Hepatocyte (in vitro differentiated cells): ENCODE results near the gene OR51E1.

ENCODE experiments used
- EZH2 ChIP-seq: fragments of 200-600 bp; sonication (generic); IDR thresholded peaks from 2 replicates; pipeline ENCODE4 v1.6.1; 2016; ENCODE audit warnings: antibody characterized with exemption, mild to moderate bottlenecking, borderline replicate concordance
- EZH2phosphoT487 ChIP-seq: fragments of 200-600 bp; sonication (generic); IDR thresholded peaks from one replicate; pipeline ENCODE4 v1.6.1; 2018; ENCODE audit warnings: antibody characterized with exemption, mild to moderate bottlenecking, low read depth, moderate library complexity; ENCODE audit not compliant: unreplicated experiment, severe bottlenecking
- TF ChIP-seq, protein P1 (sequence below): fragments of 200-600 bp; sonication (generic); IDR thresholded peaks from 2 replicates; pipeline ENCODE4 v1.5.1; 2016; ENCODE audit warnings: antibody characterized with exemption, mild to moderate bottlenecking; ENCODE audit not compliant: poor library complexity

DNA sequence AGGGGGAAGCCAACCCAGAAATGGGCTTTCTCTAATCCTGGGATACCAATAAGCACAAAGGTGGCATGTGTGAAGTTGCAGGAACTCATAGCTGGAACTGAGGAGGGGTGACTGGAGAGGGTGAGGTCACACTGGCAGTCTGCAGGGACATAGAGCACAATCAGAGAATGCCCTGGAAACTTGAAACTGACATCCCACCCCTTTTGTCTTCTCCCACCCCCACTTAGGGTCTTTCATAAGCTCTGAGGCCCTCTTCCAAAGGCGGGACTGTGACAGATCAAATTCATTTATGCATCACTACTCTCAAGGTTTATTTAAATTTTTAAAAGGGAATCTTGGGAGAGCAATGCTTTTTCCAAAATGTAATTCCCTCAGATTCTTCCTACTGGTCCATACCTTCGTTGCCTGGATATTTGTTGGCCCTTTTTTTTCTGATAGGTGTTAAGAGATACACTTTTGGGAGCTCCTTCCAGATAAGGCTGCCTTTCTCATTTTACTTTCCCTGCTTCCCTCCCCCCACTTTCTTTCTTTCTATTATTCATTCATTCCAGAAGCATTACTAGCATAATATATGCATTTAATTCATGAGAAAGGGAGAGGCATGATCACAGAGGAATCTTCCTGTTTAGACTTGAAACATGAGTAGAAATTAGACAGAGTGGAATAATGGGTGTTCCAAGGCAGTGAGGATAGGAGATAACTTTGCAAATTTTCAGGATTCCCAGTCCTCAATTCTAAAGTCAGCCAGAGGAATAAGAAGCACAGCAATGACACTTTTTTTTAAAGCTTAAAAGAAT, 39.0 kb downstream of the OR51E1 start:
- TF ChIP-seq, protein P1, sequence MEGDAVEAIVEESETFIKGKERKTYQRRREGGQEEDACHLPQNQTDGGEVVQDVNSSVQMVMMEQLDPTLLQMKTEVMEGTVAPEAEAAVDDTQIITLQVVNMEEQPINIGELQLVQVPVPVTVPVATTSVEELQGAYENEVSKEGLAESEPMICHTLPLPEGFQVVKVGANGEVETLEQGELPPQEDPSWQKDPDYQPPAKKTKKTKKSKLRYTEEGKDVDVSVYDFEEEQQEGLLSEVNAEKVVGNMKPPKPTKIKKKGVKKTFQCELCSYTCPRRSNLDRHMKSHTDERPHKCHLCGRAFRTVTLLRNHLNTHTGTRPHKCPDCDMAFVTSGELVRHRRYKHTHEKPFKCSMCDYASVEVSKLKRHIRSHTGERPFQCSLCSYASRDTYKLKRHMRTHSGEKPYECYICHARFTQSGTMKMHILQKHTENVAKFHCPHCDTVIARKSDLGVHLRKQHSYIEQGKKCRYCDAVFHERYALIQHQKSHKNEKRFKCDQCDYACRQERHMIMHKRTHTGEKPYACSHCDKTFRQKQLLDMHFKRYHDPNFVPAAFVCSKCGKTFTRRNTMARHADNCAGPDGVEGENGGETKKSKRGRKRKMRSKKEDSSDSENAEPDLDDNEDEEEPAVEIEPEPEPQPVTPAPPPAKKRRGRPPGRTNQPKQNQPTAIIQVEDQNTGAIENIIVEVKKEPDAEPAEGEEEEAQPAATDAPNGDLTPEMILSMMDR = no peak
- TF ChIP-seq EZH2 (no peak), EZH2phosphoT487 (no peak)
